Measurements from ENCODE around the gene FLOT2. TPM values are rescaled to one million over a fixed set of nuclear protein-coding genes. Genes with fewer than 3 reads are reported as not detected.

The FLOT2 gene
- total RNA-seq, 4 donors from 2014 or later, result 60.2 to 94.8 (median 86.0) TPM

DNA sequence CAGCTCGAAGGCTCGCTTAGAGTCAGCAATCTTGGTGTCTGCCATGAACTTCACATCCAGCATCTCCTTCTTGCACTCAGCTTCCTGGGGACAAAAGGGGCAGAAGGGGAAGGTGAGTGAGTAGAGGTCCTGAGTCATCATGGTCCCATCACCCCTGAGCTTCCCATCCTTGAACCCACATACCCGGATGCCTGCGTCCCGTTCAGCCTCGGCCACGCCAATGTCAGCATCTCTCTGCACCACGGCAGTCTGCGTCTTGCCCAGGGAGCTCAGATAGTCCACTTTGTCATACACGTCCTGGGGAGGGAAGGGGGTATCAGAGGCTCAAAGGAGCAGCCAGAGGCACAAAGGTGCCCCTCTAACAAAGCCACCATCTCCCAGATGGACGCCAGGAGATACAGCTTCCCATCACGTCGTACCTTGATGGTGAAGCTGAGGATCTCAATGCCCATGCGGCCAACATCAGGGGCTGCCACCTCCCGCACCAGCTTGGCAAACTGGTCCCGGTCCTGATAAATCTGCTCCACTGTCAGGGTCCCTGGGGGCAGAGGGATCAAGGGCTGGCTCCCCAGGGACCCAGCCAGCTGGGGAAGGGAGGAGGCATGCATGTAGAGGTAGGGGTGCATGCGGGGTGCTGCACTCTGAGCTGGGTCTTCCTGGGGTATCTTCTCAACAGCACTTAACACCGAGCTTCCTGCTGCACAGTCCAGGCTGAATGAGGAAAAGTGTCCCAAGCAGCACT lies 15.2 kb downstream of the FLOT2 start:
- no peak overlapping the region for H3K4me3 ChIP-seq
- no peaks in the 10 kb centered on the region for H3K4me1 ChIP-seq
- DNase-seq (ENCODE audit: extremely low spot score), result no peak
- no peaks in the 10 kb centered on the region for H3K9me3 ChIP-seq
- 93% methylated on average over 11 of the region's 18 CpGs for WGBS
- intact Hi-C loops (cut with DNase I), result no loop called here
- no peaks in the 10 kb centered on the region for H3K27me3 ChIP-seq
- no peak for TF ChIP-seq POLR2AphosphoS5 (IDR thresholded peaks at IDR 0.05)
- TF ChIP-seq POLR2A (IDR thresholded peaks at IDR 0.05; ENCODE audit: low read depth), result no peak
- TF ChIP-seq EP300 (IDR thresholded peaks at IDR 0.05), result no peak
- TF ChIP-seq, protein P1, sequence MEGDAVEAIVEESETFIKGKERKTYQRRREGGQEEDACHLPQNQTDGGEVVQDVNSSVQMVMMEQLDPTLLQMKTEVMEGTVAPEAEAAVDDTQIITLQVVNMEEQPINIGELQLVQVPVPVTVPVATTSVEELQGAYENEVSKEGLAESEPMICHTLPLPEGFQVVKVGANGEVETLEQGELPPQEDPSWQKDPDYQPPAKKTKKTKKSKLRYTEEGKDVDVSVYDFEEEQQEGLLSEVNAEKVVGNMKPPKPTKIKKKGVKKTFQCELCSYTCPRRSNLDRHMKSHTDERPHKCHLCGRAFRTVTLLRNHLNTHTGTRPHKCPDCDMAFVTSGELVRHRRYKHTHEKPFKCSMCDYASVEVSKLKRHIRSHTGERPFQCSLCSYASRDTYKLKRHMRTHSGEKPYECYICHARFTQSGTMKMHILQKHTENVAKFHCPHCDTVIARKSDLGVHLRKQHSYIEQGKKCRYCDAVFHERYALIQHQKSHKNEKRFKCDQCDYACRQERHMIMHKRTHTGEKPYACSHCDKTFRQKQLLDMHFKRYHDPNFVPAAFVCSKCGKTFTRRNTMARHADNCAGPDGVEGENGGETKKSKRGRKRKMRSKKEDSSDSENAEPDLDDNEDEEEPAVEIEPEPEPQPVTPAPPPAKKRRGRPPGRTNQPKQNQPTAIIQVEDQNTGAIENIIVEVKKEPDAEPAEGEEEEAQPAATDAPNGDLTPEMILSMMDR (IDR thresholded peaks at IDR 0.05), result no peak
- H3K36me3 ChIP-seq, result peaks cover 44 to 100% (median 89%) of the 10 kb centered on the region in 4 donors
- no peak overlapping the region for H3K27ac ChIP-seq (replicated peaks in 1 of 4)

DNA sequence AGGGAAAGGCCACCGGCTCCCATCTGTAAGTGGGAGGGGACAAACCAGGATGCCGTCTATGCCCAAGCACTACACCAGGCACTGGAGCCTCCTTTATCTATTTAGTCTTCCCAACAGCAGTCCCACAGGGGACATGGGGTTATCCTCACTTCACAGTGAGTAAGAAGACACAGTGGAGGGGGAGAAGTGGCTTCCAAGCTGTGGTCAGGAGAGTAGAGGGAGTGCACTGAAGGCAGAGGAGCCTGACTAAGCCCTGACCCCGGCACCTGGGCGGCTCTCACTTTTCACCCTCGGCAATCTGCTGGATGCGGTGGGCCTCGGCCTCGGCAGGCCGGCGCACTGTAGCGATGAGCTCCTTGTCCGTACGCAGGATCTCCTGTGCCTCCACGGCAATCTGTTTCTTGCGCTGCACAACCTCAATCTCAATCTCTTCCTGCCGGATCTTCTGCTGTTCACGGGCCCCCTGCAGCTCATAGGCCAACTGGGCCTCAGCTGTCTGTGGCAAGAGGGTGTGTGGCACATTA lies 15.9 kb downstream of the FLOT2 start:
- intact Hi-C loops (cut with DNase I), result no loop called here
- no peak for DNase-seq (ENCODE audit: extremely low spot score)
- Histone ChIP-seq H3K36me3 (peaks cover 44 to 93% (median 83%) of the 10 kb centered on the region in 4 donors), H3K4me1 (no peaks in the 10 kb centered on the region), H3K27ac (replicated peaks in 1 of 4) (no peak overlapping the region), H3K4me3 (no peak overlapping the region), H3K9me3 (no peaks in the 10 kb centered on the region), H3K27me3 (no peaks in the 10 kb centered on the region)
- TF ChIP-seq POLR2A (IDR thresholded peaks at IDR 0.05; ENCODE audit: low read depth), result no peak
- TF ChIP-seq, protein P1 (IDR thresholded peaks at IDR 0.05), result no peak
- 99% methylated on average over 7 of the region's 17 CpGs for WGBS

DNA sequence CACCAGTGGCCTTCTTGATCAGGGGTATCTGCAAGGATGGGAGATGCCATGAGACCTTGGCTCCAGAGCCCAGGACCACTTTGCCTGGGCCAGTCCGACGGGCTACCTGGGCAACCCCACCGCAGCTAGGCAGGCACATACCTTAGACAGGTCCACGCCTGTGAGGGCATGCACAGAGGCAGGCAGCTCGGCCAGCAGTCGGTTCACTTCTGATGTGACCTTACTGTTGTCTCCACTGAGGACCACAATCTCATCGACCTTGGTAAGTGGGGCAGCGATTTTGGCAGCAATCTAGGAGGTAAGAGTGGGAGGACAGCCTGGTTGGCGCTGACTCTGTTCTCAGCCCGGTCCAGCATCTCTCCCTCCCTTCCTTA lies 17.0 kb downstream of the FLOT2 start:
- no peaks in the 10 kb centered on the region for H3K4me1 ChIP-seq
- no peaks in the 10 kb centered on the region for H3K9me3 ChIP-seq
- H3K4me3 ChIP-seq, result no peak overlapping the region
- WGBS, result 92% methylated on average over 2 of the region's 10 CpGs
- H3K36me3 ChIP-seq, result peaks cover 44 to 83% (median 74%) of the 10 kb centered on the region in 4 donors
- DNase-seq (ENCODE audit: extremely low spot score), result no peak
- H3K27ac ChIP-seq (replicated peaks in 1 of 4), result no peak overlapping the region
- TF ChIP-seq, protein P1 (IDR thresholded peaks at IDR 0.05), result no peak
- no peak for TF ChIP-seq POLR2A (IDR thresholded peaks at IDR 0.05; ENCODE audit: low read depth)
- TF ChIP-seq POLR2AphosphoS5 (IDR thresholded peaks at IDR 0.05), result no peak
- TF ChIP-seq EP300 (IDR thresholded peaks at IDR 0.05), result no peak
- intact Hi-C loops (cut with DNase I), result no loop called here
- H3K27me3 ChIP-seq, result no peaks in the 10 kb centered on the region

DNA sequence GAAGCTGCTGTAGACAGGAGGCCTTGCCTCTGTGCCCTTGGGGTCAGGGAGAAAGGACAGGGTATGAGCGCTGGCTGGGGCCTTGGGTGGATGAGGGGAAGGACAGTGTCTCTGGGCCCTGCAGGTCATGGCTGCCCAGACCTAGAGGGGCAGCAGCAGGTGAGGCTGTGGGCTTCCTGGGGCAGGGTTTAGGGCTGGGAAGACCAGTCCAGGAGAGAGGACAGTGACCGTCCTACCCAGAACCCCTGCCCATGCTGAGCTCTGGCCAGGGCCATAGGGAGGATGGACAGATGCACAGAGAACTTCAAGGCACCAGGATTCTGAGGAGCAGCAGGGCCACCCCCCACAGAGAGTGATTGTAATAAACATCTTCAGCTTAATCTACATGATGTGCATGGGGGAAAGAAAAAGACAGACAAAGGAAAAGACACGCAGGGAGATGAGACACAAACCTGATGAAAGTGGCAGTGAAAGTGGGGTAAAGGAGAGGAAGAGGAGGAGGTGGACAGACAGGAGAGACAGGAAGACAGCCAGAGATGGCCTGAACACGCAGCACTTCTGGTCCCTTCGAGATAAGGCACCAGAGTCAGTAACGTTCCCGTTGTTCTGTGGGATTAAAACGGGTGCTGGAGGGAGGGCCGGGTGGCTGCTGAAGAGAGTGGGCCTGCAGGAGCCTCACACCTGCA lies 17.5 kb downstream of the FLOT2 start:
- H3K4me3 ChIP-seq, result no peak overlapping the region
- TF ChIP-seq, protein P1 (IDR thresholded peaks at IDR 0.05), result no peak
- TF ChIP-seq EP300 (IDR thresholded peaks at IDR 0.05), result no peak
- H3K4me1 ChIP-seq, result no peaks in the 10 kb centered on the region
- no peaks in the 10 kb centered on the region for H3K27me3 ChIP-seq
- peaks cover 39 to 77% (median 68%) of the 10 kb centered on the region in 4 donors for H3K36me3 ChIP-seq
- DNase-seq (ENCODE audit: extremely low spot score), result no peak
- WGBS, result 72% methylated on average over 9 of the region's 9 CpGs
- no peak overlapping the region for H3K27ac ChIP-seq (replicated peaks in 1 of 4)
- no peaks in the 10 kb centered on the region for H3K9me3 ChIP-seq
- intact Hi-C loops (cut with DNase I), result no loop called here
